Measurements from ENCODE around the gene IGFL3.
"Not testable (repeated sequence)": the region's sequence is repeated elsewhere in the genome, so short reads cannot be mapped to it uniquely, and the experiment has no call there.

The IGFL3 gene

DNA sequence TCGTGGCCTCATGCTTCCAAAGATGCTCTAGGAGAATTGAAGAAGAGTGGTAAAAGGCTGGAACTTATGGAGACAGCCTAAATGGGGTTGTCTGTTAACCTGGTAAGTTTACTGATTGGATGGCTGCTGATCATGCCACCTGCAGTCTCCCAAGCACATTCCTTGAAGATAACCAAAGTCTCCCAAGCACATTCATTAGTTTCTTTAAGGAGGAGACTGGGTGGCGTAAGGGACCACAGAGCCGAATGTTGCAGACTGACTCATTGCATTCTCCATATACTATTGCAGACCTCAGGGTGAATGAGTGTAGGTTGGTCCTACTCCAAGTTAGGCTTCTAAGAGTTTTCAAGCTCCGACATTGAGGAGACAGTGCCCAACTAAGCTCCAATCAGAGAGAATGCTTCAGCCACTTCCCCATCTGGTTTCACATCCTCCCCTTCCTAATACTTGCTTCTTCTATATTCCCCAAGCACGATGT, at the start of gene IGFL3:
TSS of gene IGFL3 (minus strand) at position 51 of the 478 bp plus-strand sequence. CDS start at position 12, 39 bp downstream.
- DNase-seq = no peak

DNA sequence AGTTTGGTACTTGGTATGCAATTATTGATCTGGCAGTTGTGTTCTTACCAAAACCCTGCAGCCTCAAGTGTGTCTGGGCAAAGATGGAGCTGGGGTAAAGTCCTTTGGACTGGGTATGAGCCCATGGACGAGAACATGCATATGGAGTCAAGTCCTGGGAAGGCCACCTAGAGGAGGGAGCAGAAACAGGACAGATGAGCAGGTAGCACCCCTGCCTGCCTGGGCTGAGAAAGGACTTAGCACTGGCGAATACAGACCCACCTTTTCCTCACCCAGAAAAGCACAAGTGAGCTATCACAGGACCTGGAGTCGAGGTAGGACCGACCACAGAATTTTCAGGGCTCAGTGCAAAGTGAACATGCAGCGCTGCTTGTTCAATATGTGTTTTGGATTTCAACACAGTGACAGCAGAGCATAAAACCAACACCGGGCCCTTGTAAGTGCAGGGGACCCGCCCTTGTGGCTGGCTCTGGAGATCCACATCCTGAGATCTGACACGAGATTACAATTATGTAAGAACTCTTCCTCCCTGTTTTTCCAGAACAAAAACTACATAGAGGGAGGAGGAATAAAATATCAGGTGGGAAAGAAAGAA, 49.5 kb upstream of the IGFL3 start:
- DNase-seq = no peak

DNA sequence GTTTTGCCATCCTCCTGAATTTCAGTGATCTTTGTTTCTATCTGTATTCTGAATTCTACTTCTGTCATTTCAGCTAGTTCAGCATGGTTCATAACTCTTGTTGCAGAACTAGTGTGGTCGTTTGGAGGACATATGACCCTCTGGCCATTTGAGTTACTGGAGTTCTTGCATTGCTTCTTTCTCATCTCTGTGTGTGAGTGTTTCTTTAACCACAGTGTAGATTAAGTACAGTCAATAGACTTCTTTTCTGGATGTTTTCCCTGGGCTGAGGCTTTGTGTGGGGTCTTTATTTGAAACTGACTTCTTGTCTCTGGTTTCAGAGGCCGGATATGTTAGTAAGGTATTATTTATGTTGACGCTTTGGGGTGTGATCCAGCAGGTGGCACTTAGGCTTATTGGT, 38.2 kb upstream of the IGFL3 start:
- no peak for DNase-seq

DNA sequence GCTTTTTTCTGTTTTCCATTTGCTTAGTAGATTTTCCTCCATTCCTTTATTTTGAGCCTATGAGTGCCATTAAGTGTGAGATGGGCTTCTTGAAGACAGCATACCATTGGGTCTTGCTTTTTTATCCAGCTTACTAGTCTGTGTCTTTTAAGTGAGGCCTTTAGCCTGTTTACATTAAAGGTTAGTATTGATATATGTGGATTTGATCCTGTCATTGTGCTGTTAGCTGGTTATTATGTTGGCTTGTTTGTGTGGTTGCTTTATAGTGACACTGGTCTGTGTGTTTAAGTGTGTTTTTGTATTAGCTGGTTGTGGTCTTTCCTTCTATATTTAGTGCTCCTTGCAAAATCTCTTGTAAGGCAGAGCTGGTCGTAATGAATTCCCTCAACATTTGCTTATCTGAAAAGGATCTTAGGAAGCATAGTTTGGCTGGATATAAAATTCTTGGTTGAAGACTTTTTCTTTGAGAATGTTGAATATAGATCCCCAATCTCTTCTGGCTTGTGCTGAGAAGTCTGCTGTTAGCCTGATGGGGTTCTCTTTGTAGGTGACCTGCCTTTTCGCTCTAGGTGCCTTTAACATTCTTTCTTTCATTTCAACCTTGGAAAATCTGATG, 37.3 kb upstream of the IGFL3 start:
- not testable (repeated sequence) for DNase-seq

DNA sequence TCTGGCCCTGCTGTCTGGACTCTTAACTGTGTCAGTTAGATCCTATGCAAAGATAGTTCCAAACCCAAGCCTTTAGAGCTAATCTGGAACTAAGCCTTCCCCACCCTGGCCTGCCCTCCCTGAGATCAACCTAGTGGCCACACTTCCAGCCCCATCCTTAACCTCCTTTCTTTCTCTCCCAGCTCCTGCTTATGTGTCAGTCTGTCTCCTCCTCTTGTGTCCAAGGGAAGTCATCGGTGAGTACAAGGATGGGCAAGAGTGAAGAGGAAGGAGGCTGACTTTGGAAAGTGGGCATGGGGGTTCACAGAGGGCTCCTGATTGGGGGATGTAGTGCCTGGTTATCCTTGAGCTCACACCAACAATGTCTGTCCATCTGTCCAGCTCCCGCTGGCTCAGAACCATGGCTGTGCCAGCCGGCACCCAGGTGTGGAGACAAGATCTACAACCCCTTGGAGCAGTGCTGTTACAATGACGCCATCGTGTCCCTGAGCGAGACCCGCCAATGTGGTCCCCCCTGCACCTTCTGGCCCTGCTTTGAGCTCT, 35.8 kb upstream of the IGFL3 start:
- no peak for DNase-seq

DNA sequence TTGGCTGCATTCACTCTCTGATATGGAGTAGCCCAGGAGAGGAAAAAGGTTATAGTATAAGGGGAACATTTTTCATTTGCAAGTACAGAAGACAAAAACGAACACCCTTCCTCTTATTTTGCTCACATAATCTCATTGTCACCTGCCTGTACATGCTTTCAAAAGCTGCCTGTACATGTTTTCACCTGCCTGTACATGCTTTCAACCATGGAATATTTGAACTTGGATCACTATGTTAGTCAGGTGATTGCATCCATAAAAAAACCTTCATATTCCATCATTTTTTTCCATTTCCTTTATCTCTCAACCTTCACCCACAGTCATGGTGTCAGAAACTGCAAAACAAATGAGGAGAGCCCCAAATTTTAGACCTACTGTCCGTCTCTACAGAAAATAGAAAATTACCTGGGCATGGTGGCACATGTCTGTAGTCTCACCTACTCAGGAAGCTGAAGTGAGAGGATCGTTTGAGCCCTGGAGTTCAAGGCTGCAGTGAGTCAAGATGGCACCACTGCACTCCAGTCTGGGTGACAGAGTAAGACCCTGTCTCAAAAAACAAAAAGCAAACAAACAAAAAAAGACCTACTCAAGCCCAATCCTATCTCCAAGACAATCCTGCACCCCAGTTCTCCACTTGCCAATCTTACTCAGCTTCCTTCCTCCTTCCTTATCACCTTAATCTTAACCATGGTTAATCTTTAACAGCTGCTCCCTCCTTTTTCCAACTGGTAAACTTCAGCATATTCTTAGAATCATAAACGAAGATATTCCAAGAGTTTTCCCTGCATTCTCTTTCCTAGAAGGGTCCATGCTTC, 35.1 kb upstream of the IGFL3 start:
- DNase-seq = no peak

DNA sequence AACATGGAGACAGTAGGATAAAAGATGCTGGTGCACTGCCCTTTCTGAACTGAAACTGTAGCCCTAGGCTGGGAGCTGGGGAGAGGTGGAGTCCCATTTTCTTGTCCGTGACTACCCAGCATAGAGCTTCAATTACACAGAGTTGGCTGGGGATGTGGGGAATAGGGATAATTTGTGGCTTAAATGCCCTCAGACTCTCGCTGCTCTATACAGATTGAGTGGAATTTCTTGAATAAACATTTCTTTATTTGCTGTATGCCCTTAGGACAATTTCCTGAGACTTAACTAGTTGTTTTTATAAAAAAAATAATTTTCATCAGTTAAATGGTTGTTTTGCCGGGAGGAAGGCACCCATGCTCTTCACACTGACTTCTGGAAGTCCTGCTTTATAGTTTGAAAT, 30.7 kb upstream of the IGFL3 start:
- DNase-seq = no peak

DNA sequence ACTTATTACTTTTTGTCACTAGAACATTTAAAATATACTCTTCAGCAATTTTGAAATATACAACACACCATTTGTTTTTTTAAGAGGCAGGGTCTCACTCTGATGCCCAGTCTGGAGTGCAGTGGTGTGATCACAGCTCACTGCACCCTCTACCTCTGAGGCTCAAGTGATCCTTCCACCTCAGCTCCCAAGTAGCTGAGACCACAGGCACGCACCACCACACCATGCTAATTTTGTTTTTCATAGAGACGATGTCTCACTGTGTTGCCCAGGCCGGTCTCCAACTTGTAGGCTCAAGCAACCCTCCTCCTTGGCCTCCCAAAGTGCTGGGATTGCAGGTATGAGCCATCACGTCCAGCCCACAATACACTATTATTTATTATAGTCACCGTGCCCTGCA, 26.1 kb upstream of the IGFL3 start:
- no peak for DNase-seq

DNA sequence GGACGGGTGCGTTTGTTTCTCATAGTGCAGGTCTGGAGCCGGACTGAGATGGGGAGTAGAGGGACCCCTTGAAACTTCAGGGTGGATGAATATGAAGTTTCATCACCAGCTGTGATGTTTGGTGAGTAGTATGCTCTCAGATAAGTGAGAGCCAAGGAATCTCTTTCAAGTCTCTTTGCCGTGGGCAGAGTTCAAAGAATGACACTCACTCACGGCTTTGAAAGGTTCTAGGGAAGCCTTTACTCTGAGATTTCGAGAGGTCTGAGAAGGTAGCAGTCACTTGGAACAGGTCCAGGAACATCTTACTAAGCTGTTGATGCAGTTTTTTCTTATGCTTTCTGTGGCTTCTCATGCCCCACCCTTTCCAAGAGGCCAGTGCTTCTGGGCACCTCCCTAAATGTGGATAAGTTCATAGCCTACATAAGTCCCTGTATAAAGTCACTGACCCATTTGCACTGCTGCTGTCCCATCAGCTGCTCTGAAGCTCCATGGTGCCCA, 23.4 kb upstream of the IGFL3 start, which contains the start of gene IGFL2:
TSS of gene IGFL2 (plus strand) at position 448 of the 498 bp plus-strand sequence. CDS start at position 489, 41 bp downstream.
- DNase-seq = no peak

DNA sequence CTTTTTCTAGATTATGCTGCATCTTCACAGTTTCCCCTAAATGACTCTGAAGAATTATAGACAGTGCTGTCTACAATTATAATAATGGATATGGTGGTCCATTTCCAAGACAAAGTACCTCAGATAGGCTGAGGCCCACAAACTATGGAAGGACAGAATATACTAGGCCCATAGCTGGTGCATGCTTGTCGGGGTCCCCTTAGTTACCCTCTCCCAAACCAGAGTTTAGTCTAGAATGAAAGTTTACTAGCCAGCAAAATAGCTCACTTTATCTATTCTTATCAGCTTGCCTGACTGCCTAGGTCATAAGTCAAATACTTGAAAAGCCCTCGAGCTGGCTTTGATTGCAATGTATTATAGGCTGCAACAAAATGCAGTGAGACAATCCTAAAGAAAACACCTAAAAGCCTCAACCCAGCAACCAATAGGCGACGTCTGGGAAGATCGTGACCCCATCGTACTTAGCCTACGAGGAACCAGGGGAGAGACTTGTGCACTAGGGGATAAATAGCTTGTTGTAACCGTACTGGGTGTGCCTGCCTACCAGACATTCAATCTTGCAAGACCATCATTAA, 22.8 kb upstream of the IGFL3 start:
- no peak for DNase-seq

DNA sequence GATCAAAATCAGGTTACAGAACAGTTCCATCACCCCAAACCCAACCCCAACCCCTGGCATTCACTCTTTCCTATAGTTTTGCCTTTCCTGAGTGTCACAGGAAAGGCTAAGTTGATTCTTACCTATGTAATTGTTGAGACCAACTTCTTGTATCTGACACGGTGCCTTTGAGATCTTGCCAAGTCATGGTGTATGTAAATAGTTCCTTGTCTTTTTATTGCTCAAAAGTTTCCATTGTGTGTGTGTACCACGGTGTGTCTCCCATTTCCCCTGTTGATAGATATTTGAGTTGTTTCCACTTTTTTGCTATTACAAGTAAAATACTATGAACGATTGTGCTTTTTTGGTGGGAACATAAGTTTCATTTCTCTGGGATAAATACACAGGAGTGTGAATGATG, 20.3 kb upstream of the IGFL3 start:
- no peak for DNase-seq

DNA sequence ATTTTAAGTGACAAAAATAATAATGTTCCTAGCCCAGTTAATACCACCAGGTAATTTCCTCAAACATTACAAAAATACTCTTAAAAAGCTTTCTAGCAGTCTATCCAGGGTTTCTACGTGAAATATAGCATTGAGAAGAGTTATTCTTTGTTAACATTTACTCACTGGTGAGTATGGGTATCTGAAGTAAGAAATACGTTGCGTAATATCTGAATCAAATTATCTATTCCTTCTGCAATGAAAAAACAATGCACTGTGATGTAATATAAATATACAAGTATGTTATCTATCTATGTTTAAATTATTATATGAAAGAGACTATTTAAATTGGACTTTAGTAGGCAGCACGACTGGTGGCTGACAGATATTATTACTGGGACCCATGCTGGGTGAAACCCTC, 17.8 kb upstream of the IGFL3 start:
- no peak for DNase-seq

DNA sequence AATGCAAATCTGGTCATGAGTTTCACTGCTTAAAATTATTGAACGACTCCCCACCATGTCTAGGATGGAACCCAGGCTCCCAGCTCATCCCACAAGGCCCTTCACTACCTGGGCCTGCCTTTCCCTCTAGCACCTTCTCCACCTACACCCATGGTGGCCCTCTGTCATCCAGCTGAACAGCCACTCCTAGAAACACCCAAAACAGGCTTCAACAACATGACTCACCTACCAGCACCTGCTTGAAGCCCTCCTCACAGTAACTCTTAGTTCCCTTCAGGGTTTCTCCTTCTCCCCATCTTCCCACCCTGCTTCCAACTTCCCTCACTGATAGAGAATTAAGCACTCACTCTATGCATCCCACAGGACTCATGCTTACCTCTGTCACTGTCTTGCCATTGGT, 16.9 kb upstream of the IGFL3 start:
- DNase-seq = no peak

DNA sequence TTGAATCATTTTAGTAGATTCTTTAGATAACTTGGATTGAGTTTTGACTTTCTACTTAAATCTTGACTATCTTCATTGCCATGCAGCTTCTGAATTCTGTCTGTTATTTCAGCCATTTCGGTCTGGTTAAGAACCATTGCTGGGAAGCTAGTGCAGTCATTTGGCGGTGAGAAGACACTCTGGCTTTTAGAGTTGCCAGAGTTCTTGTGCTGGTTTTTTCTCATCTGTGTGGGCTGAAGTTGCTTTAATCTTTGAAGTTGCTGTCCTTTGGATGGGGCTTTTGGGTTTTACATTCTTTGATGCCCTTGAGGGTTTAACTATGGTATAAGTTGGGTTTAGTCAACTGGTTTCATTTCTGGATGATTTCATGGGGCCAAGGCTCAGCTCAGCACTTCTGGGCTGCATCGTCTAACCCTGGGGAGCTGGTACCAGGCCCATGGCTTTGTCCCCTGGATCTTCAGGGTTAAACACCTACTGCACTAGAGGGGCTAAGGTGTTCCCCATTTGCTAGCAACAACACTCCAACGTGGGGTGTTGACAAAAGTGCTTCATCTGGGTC, 13.5 kb upstream of the IGFL3 start:
- DNase-seq = no peak

DNA sequence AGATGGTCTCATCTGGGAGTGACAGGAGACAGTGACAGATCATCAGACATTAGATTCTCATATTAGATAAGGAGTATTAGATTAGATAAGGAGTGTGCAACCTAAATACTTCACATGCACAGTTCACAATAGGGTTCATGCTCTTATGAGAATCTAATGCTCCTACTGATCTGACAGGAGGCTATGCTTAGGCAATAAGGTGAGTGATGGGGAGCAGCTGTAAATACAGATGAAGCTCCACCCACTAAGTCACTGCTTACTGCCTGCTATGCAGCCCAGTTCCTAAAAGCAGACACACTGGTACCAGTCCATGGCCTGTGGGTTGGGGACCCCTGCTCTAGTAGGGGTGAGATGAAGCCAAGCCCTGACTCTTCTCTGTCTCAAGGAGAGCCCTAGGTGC, 10.0 kb upstream of the IGFL3 start:
- no peak for DNase-seq

DNA sequence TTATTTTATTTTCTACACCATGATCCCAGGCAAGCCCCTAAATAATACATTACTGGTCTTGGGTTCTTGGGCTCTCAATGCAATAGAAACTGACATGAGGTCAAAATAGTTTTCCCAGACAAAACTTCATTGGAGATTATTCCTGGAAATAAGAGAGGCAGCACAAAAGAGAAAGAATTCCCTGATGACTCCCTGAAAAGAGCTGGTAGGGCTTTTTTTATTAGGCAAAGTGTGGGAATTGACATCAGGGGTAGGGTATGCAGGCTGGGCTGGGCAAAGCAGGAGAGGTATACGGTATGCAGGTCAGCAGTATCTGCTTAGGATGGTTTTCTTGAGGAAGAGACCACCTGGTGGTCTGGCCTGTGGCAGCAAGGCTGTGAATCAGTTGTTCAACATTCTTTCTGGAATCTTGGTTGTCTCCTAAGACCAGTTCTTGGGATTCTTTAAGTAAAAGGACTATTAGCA, 9.3 kb upstream of the IGFL3 start:
- DNase-seq = no peak

DNA sequence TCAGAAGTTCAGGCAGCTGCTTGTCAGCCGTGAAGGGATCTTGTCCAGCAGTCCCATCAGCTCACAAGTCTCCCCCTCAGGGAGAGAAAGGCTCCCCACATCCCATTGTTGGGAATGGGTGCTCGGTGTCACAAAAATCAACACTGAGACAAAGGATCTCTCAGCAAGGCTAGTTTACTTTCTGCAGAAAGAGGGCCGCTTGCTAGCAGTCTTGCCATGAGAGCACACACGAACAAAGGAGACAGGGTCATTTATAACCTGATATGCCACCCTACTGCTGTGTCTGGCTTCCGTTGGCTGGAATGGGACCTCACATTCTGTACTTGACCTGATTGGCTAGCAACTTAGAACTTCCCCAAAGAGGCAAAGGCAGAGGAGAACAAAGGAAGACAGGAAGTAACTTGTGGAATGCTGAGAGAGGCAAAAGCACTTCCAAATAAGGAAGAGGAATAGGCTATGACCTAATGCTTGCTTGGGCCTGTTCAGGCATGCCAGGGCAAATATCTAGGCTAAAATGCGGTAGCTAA, 8.7 kb upstream of the IGFL3 start:
- peak; percentile 9 for DNase-seq

DNA sequence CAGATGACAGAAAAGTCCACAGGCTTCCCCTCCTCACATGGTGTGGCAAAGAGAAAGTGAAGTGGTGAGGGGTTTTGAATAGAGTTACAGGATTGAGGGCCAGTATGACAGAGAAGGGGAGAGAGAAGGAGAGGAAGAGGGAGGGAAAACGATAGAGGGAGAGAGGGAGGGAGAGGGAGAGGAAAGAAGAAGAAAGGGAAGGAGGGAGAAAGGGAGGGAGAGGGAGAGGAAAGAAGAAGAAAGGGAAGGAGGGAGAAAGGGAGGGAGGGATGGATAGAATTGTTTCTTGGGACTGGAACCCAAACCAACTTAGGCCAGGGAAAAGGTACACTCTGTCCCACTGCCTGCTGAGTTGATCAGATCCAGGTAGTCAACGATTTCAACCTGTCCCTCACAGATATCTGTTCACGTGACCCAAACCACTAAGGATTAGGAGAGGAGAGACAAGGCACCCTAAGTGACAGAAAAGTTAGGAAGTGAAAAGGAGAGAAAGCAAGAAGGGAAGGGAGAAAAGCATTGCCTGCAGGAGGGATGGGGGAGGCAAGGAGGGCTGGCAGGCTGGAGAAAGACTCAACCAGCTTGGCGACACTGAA, 8.1 kb upstream of the IGFL3 start:
- DNase-seq = no peak

DNA sequence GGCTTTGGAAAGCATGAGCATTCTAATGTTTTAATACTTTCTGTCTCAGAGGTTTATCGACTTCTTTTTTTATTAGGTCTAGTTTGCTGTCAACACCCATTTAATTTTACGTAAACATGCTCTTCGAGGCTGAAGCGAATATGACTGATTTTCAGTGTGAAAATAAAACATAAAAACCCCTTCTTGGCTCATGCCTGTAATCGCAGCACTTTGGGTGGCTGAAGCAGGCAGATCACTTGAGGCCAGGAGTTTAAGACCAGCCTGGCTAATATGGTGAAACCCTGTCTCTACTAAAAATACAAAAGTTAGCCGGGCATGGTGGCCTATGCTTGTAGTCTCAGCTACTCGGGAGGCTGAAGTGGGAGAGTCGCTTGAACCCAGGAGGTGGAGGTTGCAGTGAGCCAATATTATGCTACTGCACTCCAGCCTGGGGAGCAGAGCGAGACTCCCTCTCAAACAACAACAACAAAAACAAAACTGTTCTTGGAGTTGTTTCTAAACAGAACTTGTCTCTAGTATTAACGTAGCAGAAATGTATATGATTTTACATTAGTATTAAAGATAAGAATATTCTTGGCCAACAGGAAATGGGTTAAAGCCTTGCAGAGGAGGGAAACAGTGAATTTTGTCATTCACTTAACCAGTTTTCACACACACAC, 7.1 kb upstream of the IGFL3 start:
- DNase-seq = no peak

DNA sequence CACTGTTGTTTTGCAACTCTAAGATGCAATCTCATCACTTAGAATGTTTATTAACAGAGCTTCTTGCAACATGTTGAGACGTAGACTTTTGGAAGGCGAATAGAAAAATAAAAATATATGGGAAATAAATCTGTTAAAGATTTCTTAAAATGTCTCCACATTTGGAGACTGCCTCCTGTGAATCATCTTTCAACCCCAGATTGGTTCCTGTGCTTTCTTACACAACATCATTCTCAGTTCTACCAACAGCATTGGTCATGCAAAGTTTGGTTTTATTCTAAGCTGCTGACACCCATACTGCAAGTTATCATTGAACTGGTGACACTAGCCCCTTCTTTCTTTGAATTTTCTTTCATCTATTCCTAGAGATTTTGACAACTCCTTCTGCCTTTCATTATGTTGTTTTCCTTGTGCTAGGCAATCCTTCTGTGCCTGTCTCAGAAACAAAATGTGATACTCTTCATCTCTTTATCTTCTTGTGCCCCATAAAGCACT, 1.6 kb upstream of the IGFL3 start:
- no peak for DNase-seq

DNA sequence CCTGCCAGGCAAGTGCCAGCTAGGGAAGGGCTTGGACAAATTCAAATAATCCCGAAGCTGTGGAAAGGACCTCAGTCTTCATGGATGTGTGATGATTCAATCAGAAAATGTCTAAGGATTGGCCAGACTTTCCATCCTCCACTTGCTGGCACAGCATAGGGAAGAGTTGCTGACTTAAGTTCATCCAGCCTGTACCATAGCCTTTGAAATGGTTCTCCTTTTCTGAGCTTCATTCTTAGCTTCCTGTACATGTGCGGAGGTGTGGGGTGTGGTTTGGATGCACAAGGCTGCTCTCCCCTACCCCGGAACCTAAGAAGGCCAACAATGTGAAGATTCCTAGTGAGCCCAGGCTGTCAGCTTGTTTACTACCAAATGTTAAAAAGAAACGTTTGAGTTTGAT, 959 bp upstream of the IGFL3 start:
- DNase-seq = no peak

Data from NCI-H1417 treated with DMSO at 0.1 percent for 48 hours (cell line).